Jurkat, Clone E6-1 (cell line): Measurements from ENCODE around the gene PAK5.

Source experiments
- DNase-seq: peaks from one replicate; pipeline ENCODE4 v3.0.0-alpha.2; 2011; ENCODE audit warnings: low read depth, low spot score
- H3K4me3 ChIP-seq: 2 replicates; pipeline ENCODE4 v1.5.1; 2011; ENCODE audit warnings: mild to moderate bottlenecking, low read length, control low read depth, moderate library complexity

PAK5 gene

DNA sequence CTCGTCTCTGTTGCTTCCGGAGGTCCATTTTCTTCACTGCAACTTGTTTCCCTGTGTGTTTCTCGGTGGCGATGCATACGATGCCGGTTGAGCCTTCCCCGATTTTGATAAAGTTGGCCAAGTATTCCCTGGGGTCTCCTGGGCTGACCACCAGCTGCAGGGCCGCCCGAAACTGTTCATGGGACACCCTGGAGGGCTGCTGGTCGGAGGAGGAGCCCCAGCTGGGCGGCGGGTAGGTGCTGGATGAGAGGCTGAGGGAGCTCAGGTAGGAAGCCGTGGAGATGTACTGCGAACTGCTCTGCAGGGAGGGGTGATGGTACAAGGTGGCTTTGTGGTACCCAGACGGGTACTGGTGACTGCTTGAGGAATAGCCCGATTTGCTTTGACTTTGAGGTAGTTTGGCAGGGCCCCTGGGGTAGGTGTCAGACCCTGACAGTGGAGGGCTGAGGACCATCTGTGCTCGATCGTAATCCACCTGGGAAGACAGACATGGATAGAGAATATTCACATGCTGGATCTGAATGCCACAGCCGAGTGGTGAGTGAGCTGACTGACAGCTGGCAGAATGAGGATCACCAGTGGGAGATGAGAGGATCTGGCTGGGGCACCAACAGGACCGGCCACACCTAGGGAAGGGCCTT is 272.8 kb downstream of the PAK5 start:
- DNase-seq = no peak
- no peak overlapping the region for H3K4me3 ChIP-seq

DNA sequence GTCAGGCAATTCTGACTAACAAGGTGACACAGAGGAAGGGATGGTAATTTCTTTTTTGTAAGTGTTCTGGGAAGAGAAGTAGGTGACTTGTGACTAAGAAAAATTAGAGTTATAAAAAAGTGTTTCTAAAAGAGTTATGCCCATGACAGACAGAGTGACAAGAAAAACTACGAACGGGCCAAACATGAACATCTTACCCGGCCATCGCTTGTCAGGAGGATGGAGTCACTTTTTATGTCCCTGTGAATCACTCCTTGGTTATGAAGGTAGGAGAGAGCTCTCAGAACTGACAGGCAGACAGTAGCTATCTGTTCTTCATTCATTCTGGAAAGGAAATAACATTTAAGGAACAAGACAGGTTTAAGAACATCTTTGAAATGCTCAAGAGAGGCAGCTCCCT is 281.5 kb downstream of the PAK5 start:
- no peak for DNase-seq
- no peak overlapping the region for H3K4me3 ChIP-seq

DNA sequence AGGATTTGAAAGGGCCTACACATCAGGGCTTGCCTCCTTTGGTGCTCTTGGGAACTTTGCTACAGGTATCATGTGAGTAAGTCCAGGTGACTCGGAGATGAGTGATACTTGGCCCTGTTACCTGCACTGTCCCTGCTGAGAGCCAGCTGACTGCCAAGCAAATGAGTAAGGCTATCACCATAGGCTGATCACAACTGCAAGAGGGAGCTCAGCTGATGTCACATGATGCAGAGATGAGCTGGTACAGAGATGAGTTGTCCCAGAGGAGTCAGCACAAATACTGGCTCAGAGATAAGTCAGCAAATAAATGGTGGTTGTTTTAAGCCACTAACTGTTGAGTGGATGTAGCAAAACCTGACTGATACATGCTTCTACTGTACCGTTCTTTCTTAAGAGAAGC is 283.1 kb downstream of the PAK5 start:
- DNase-seq = no peak

DNA sequence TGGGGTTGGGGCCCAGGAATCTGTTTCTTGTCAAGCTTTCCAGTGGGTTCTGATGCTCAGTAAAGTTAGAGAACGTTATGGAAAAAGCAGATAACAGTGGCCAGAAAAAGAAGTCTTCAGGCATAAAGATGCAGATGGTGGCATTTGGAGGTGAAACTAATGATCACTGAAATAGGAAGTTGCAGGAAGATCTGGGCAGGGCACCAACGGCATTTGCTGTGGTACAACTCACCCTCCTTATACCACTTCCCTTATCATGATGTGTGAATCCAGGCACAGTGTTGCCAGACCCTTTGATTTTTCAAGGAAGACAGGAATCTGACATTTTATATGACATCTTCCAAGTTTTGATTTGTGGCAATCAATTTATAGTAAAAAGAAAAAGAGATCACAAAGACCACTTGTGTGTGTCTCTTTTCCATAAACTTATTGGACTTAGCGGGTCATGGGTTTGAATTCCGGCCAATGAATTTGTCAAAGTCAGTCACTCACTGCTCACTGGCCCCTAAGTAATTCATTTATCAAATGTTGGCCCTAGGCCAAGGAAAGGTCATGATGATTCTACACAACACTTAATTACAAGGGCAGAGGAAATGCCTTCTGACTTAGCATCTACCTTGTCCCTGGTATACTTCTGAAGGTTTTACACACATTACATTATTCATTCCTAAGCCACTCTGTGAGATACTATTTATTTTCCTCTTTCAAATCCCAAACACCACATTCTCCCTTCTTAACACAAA is 286.9 kb downstream of the PAK5 start:
- H3K4me3 ChIP-seq = no peak overlapping the region
- DNase-seq = no peak

More for the DNA sequence above, 283.1 kb downstream of the PAK5 start:
- no peak overlapping the region for H3K4me3 ChIP-seq

DNA sequence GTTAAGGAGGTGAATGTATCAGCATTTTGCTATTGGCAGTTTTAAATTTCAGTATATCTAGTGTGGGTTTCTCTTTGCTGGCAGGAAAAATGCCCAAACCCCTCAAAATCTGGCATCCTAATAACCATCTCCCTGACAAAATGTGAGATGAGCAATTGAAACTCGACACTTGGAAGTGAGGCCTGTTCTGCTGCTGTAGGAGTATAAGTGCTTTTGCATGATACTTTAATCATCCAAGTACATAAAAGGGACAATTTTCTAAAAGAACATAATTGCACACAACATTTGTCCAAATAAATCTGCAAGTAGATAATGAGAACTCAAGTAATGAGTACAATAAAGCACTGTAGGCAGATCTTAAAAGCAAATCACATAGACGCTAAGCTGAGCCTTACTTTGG is 288.0 kb downstream of the PAK5 start:
- no peak for DNase-seq
- H3K4me3 ChIP-seq = no peak overlapping the region

DNA sequence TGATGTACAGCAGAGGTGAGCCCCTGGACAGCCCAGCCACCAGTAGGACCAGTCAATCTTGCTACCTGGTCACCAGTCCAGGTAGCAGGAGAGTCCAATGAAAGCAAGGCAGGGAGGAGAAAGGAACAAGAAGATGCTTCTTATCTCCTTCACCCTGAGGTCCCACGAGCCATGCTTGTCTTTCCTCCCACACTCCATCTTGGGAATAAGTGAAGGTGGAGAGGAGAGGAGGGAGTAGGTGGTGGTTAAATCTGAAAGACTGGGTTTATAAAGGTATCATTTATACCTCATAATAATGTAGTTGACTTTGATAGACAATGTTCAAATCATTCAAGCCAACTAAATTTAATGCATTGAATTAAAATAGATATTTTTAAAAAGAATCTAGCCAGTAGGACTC is 288.6 kb downstream of the PAK5 start:
- H3K4me3 ChIP-seq = no peak overlapping the region
- no peak for DNase-seq

DNA sequence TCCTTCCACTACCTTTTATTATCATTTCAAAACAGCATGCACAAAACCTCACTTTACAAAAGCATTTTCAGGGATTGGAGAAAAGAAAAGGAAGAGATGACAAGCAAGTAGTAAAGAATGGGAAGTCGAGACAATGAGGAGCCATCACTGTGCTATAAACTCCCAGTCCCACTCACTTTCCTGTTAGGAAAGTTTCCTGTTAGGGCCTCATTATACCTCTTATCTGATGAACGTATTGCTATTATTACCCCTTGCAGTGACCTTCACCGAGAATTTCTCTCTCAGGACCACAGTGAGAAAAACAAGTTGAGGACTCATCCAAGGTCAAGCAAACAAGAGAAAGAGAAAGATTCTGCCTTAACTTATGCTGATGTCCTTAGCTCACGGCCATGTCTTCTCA is 295.7 kb downstream of the PAK5 start:
- no peak for DNase-seq
- H3K4me3 ChIP-seq = no peak overlapping the region

DNA sequence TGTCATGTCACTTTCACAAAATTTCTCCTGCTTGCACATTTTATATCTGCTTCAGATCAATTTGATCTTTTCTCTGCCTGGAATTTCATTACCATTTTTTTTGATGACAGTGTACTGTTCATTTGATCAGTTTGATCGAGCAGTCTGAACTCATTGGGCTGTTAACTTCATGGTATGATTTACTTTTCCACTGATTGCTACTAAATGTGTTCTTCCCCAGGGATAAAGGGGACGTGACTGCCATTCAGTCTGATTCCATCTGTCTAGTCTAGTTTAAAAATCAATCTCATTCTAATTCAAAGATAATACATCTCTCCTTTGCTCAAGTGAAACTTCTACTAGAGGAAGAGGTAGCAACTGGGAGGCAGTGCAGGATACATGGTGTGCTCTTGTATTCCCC is 303.4 kb downstream of the PAK5 start:
- no peak overlapping the region for H3K4me3 ChIP-seq
- no peak for DNase-seq

DNA sequence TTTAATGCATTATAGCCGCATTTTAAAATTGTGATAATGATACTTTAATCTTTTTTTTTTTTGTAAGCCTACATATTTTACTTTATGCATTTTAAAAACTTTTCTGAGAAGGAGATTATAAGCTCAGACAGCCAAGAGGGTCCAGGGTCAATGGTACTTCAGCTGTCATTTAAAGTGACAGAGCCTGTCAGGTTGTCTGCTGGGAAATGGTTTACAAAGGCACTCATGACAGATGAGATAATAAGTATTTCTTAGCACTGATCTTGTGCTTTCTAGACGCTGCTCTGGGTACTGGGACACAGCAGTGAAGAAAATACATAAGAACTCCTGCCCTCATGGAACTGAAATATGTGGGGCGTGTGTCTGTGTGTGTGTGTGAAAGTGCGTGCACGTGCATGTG is 304.9 kb downstream of the PAK5 start:
- H3K4me3 ChIP-seq = no peak overlapping the region
- no peak for DNase-seq

DNA sequence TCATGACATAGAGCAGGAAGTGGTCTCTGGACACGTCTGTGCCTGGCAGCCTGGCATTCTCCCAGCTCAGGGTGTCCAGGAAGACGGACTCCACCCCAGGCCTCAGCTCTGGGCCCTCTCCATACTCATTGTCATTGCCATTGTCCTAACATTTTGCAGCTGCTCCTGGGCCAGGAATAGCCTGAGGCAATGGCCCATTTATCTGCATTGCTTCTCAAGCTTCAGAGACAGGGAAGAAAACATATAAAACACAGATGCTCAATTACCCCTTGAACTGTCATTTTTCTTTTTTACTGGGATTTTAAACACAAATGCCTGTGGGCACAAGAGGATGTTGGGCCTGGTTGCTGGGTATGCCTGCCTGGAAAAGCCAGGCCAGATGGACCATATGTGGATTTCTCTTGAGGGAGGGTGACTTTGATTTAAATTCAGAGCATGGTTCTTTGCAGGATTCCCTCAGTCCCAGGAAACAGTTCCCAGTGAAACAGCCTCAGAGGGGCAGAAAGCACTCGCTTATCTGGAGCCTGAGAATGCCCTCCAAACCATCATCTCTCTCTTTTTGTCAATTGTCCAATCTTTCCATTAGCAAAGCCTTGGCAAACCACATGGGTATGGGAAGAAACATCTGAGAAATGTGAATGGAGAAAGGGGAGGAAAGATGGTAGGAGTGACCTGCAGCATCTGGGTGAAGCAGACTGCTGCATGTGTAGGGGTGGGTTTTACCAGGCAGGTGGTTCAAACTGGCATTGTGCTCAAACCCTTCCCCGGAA is 306.6 kb downstream of the PAK5 start:
- no peak overlapping the region for H3K4me3 ChIP-seq
- DNase-seq = no peak

DNA sequence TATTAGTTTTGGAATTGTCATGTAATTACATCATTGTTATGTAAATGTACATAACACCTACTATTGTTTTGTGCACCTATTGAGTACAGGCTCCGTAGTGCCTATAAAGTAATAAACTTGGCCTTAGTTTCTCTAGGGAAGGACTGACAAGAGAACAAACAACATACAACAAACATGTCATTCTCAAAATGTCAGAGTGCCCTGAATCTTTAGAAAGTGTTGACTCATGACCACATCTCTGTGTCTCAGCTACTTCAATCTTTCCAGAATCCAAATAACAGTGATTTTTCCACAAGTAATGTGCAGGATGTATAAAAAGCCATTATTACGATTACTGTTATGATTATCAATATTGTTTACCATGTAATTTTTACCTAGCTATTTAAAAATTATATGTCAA is 307.3 kb downstream of the PAK5 start:
- no peak for DNase-seq
- H3K4me3 ChIP-seq = no peak overlapping the region

DNA sequence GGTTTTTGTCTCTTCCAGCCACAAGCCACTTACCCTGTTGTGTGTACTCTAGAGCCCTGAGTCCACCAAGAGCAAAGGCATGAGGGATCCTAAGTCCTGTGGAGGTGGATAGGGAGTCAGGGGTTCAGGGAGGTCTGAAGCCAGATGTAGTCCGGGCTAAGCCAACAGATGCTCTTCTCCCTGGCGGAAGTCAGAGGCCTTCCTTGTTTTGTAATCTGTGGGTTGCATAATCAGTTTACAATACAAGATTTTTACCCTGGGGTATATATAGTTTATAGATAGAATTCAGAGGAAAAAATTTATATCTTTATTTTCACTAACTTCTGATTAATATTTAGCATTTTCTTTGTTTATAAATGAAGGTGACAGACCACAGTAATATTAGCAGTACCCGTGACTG is 315.2 kb downstream of the PAK5 start:
- no peak for DNase-seq

DNA sequence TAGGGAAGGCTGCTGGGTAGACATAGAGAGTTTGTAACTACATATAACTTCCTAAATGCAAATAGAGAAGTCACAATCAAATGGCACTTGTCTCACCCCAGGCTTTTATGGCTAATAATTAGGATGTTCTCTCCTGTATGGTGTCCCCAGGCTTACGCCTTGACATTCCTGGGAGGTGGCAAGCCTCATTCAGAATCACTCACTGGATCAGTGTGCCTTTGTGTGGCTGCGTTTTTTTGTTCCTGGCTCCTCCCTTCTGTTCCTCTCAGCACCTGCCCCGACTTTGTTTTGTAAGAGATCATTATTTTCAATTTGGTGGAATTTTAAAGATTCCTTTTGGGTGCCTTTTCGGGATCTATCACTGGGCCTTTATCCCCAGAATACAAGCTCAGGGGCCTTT is 318.8 kb downstream of the PAK5 start:
- no peak for DNase-seq
- H3K4me3 ChIP-seq = no peak overlapping the region

More for the DNA sequence above, 315.2 kb downstream of the PAK5 start:
- H3K4me3 ChIP-seq = no peak overlapping the region

DNA sequence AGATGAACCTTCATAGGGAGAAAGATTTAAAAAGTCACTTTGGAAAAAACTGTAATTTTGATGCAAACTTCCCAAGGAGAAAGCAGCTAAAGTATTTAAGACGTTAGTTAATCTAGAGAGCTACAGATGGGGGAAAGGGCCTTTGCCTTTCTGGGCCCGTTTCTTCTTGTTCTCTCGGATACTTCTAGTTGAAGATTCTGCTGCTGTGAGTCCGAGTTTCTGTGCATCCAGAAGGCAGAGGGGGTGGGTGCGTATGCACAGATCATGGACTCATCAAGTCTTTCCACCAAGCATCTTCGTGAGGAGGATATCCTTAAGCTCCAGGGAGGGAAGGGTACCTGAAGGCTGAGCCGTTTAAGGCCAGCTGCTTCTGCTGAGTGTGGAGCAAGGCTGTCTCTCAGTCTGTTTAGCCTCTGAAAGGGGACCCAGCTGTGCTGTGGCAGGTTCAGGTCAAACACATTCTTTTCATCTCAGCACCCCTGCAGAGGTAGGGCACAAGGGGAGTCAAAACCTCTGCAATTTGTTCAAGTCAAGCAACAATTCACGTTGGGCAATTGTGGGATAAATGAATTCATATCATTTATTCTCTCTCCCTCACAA is 320.2 kb downstream of the PAK5 start:
- H3K4me3 ChIP-seq = no peak overlapping the region
- DNase-seq = no peak

DNA sequence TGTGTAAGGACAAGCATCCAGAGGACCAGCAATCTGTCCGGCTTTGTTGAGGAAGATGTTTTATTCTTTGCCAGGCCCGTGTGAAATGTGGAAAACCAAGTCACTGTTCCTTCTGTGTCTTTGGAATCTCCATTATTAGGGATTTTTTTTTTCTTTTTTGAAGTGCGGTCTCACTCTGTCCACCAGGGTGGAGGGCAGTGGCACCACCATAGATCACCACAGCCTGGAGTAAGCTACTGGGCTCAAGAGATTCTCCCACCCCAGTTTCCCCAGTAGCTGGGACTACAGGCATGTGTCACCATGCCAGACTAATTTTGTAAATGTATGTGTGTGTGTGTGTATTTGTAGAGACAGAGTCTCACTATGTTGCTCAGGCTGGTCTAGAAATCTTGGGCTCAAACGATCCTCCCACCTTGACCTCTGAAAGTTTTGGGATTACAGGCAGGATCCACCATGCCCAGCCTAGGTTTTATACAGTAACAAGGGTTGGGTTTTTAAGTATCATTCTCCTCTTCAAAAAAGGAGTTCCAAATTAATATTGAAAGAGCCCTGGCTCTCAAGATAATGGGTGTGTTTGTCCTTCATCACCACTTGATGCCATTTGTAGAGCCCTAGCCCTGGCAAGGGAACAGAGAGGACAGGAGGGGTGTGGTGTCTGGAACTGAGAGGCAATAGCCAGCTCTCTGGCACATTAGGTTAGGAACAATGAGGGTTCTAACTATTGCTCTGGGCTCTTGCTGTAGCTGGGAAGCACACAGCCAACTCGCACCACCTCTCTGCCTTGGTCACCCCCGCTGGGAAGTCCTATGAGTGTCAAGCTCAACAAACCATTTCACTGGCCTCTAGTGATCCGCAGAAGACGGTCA is 321.3 kb downstream of the PAK5 start:
- H3K4me3 ChIP-seq = no peak overlapping the region
- no peak for DNase-seq

DNA sequence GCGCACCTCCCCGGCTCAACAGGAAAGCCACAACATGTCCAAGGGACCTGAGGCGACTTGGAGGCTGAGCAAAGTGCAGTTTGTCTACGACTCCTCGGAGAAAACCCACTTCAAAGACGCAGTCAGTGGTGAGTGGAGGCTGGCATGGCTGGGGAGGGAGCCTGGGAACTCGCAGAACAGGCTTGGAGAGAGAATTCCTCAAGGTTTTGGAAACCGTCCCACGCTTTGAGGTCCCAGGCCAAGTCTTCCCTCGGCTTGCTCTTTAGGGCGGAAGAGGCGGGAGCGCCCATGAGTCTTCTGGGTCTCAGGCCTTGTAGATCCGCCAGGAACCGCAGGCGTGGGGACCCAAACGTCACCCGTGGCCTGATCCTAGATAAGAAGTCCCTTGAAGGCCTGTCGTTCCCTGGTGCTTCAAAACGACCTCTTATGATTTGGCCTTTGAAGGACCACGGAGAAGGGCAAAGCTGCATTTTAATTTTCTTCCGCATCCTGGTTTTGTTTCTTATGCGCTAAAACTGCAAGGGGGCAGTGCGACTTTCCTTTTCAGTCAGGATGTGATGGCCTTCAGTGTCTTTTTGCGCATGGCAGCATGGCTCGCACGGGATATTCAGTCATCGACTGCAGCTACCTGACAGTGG is 322.5 kb downstream of the PAK5 start:
- no peak for DNase-seq
- H3K4me3 ChIP-seq = no peak overlapping the region

DNA sequence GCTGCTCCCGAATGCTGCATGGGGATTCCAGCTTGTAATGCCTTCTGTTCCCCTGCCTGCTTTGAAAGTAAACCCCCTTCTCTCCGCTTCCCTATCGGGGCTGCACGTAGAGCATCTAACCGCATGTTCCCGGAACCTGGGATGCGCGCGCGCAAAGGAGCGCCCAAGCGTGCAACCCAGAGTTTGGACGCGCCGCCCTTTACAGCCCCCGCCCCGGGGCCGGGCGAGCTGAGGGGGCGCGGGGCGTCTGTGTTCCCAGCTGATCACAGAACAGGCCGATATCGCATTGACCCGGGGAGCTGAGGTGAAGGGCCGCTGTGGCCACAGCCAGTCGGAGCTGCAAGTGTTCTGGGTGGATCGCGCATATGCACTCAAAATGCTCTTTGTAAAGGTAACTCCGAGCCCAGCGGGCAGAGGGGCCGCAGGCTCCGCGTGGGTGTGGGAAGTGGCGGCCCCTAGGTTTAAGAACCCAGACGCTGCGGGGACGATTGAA is 323.1 kb downstream of the PAK5 start:
- DNase-seq = no peak
- no peak overlapping the region for H3K4me3 ChIP-seq

DNA sequence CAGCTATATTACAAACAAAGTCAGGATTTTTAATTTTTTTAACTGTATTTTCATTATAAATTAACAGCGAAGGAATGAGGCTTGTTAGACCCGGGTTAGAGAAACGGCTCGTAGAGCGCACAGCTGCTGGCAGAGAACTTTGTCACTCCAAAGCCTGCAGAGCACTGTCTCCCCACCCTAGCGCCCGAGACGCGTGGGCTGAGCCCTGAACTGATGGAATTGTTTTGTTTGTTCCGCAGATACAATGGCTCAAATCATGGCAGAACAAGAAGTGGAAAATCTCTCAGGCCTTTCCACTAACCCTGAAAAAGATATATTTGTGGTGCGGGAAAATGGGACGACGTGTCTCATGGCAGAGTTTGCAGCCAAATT is 323.7 kb downstream of the PAK5 start:
- no peak overlapping the region for H3K4me3 ChIP-seq
- no peak for DNase-seq
